H1 (cell line): ENCODE data around the gene FGF12. TPM values are rescaled to one million over a fixed set of nuclear protein-coding genes. Genes with fewer than 3 reads are reported as not detected.

Experiments
- CTCF ChIA-PET: fragments of 300-600 bp; sonication (Branson Sonifier 250); formaldehyde crosslinking; loops from one replicate; lab custom pipeline; 2021; ENCODE audit not compliant: partially characterized antibody; lab: Charles Lee
- POLR2A ChIA-PET: fragments of 300-600 bp; sonication (Branson Sonifier 250); formaldehyde crosslinking; loops from one replicate; lab custom pipeline; 2021; ENCODE audit warnings: inconsistent platforms; ENCODE audit not compliant: partially characterized antibody; lab: Charles Lee
- DNase-seq, 2 experiments: peaks; one replicate each; pipeline versions ENCODE4 v3.0.0 to v3.0.0-alpha.2; 2010 to 2022; ENCODE audit warnings: low spot score in 2 of 2, low read depth in 1 of 2, mixed read lengths in 1 of 2
- FAIRE-seq: peaks from 2 replicates; lab custom pipeline; 2011; peaks lifted over from hg19 to GRCh38; lab: Jason Lieb, UNC
- H2AFZ ChIP-seq: 2 replicates; pipeline ENCODE4 v1.8.1; 2012; ENCODE audit warnings: low read length, inconsistent platforms
- H2AK5ac ChIP-seq: 2 replicates; pipeline ENCODE4 v1.6.1; 2013; ENCODE audit warnings: low read depth, low read length
- H2BK120ac ChIP-seq: replicated peaks from 2 replicates; pipeline ENCODE3; 2013; ENCODE audit warnings: low read depth, low read length, inconsistent platforms
- H2BK12ac ChIP-seq: 2 replicates; pipeline ENCODE4 v1.6.1; 2013; ENCODE audit warnings: low read depth, low read length
- H2BK15ac ChIP-seq: 2 replicates; pipeline ENCODE4 v1.6.1; 2013; ENCODE audit warnings: low read length
- H2BK20ac ChIP-seq: 2 replicates; pipeline ENCODE4 v1.6.1; 2013; ENCODE audit warnings: low read length
- H2BK5ac ChIP-seq: 2 replicates; pipeline ENCODE4 v1.6.1; 2013; ENCODE audit warnings: low read depth, low read length
- H3K14ac ChIP-seq: 2 replicates; pipeline ENCODE4 v1.6.1; 2013; ENCODE audit warnings: inconsistent platforms; ENCODE audit not compliant: insufficient read length
- H3K18ac ChIP-seq: 2 replicates; pipeline ENCODE4 v1.6.1; 2013; ENCODE audit warnings: low read length; ENCODE audit errors: extremely low read depth
- H3K23ac ChIP-seq: 2 replicates; pipeline ENCODE4 v1.6.1; 2013; ENCODE audit warnings: inconsistent platforms; ENCODE audit not compliant: insufficient read length
- H3K23me2 ChIP-seq: 2 replicates; pipeline ENCODE4 v1.6.1; 2013; ENCODE audit warnings: low read depth, low read length
- H3K27ac ChIP-seq: 2 replicates; pipeline ENCODE4 v1.6.1; 2011; ENCODE audit warnings: low read depth, low read length, inconsistent platforms
- H3K27me3 ChIP-seq, 4 experiments: replicated peaks in 1 of 4; 1 replicate in 1 of 4; 2 replicates in 3 of 4; pipeline versions ENCODE4 v1.6.1 to v1.8.1; 2011 to 2013; ENCODE audit warnings: low read length in 3 of 4, mild to moderate bottlenecking in 3 of 4, inconsistent platforms in 2 of 4, mixed read lengths in 2 of 4, moderate library complexity in 1 of 4; ENCODE audit not compliant: control insufficient read depth in 3 of 4, insufficient read depth in 3 of 4; ENCODE audit errors: extremely low read depth in 1 of 4
- H3K36me3 ChIP-seq, 4 experiments: 2 replicates each; pipeline versions ENCODE4 v1.6.1 to v1.8.1; 2011 to 2013; ENCODE audit warnings: mild to moderate bottlenecking in 4 of 4, low read length in 3 of 4, moderate library complexity in 2 of 4, control low read depth in 1 of 4, inconsistent platforms in 1 of 4; ENCODE audit not compliant: insufficient read depth in 4 of 4, control insufficient read depth in 2 of 4
- H3K4ac ChIP-seq: replicated peaks from 2 replicates; pipeline ENCODE3; 2013; ENCODE audit warnings: low read length, low read depth, mixed read lengths, inconsistent platforms; ENCODE audit not compliant: insufficient read length
- H3K4me1 ChIP-seq, 4 experiments: replicated peaks in 1 of 4; 1 replicate in 1 of 4; 2 replicates in 3 of 4; pipeline versions ENCODE4 v1.6.1 to v1.8.1; 2011 to 2013; ENCODE audit warnings: low read length in 3 of 4, inconsistent platforms in 2 of 4, mixed read lengths in 1 of 4; ENCODE audit not compliant: insufficient read depth in 4 of 4, control insufficient read depth in 3 of 4
- H3K4me2 ChIP-seq, 2 experiments: 2 replicates each; pipeline versions ENCODE4 v1.6.1 to v1.8.1; 2011 to 2013; ENCODE audit warnings: low read depth in 2 of 2, low read length in 2 of 2, control low read depth in 1 of 2, inconsistent platforms in 1 of 2, mild to moderate bottlenecking in 1 of 2; ENCODE audit not compliant: insufficient read depth in 1 of 2
- H3K4me3 ChIP-seq, 4 experiments: fragments of 200-600, 300-600 bp in 1 of 4; sonication (generic), shearing (Covaris generic), sonication (Bioruptor Twin) in 1 of 4; 2 replicates each; pipeline versions ENCODE4 v1.5.1 to v1.8.1; 2011 to 2016; ENCODE audit warnings: low read length in 4 of 4, low read depth in 3 of 4, control low read depth in 2 of 4, inconsistent platforms in 2 of 4, mild to moderate bottlenecking in 2 of 4, mixed read lengths in 1 of 4, moderate library complexity in 1 of 4; ENCODE audit not compliant: insufficient read depth in 2 of 4; ENCODE audit errors: extremely low read depth in 1 of 4
- H3K56ac ChIP-seq: replicated peaks from 2 replicates; pipeline ENCODE3; 2013; ENCODE audit warnings: low read depth, mild to moderate bottlenecking, mixed read lengths, low read length, inconsistent platforms; ENCODE audit not compliant: insufficient read length
- H3K79me1 ChIP-seq: 2 replicates; pipeline ENCODE4 v1.6.1; 2013; ENCODE audit warnings: low read depth, low read length, control low read depth
- H3K79me2 ChIP-seq, 2 experiments: 2 replicates each; pipeline versions ENCODE4 v1.6.1 to v1.8.1; 2012 to 2013; ENCODE audit warnings: low read length in 2 of 2, mild to moderate bottlenecking in 2 of 2, inconsistent platforms in 1 of 2; ENCODE audit not compliant: insufficient read depth in 2 of 2, control insufficient read depth in 1 of 2
- H3K9ac ChIP-seq, 4 experiments: replicated peaks in 1 of 4; 1 replicate in 1 of 4; 2 replicates in 3 of 4; pipeline versions ENCODE4 v1.6.1 to v1.8.1; 2011 to 2013; ENCODE audit warnings: low read depth in 3 of 4, low read length in 3 of 4, control low read depth in 2 of 4, mild to moderate bottlenecking in 2 of 4, moderate library complexity in 2 of 4, inconsistent platforms in 1 of 4; ENCODE audit errors: extremely low read depth in 1 of 4
- H3K9me3 ChIP-seq, 2 experiments: 2 replicates each; pipeline versions ENCODE4 v1.6.1 to v1.8.1; 2012 to 2013; ENCODE audit warnings: mild to moderate bottlenecking in 2 of 2, moderate library complexity in 2 of 2, control low read depth in 1 of 2, inconsistent platforms in 1 of 2, low read depth in 1 of 2, low read length in 1 of 2, mixed read lengths in 1 of 2; ENCODE audit not compliant: insufficient read depth in 2 of 2
- H4K20me1 ChIP-seq, 2 experiments: replicated peaks in 1 of 2; 2 replicates each; pipeline versions ENCODE3 to v1.8.1; 2011 to 2013; ENCODE audit warnings: inconsistent platforms in 2 of 2, low read length in 2 of 2, mild to moderate bottlenecking in 1 of 2; ENCODE audit not compliant: insufficient read depth in 2 of 2, control insufficient read depth in 1 of 2
- H4K5ac ChIP-seq: 2 replicates; pipeline ENCODE4 v1.6.1; 2013; ENCODE audit warnings: low read length, low read depth, mixed read lengths, inconsistent platforms; ENCODE audit not compliant: insufficient read length
- H4K8ac ChIP-seq: 2 replicates; pipeline ENCODE4 v1.8.0; 2013; ENCODE audit warnings: mild to moderate bottlenecking, moderate library complexity, low read length, inconsistent platforms; ENCODE audit not compliant: insufficient read depth; ENCODE audit errors: extremely low read depth
- H4K91ac ChIP-seq: replicated peaks from 2 replicates; pipeline ENCODE3; 2013; ENCODE audit warnings: low read length, mixed read lengths, inconsistent platforms; ENCODE audit not compliant: insufficient read length
- ASH2L ChIP-seq: fragments of 200-600, 300-600 bp; sonication (generic); IDR thresholded peaks from one replicate; pipeline ENCODE4 v1.7.1; 2017; ENCODE audit warnings: low read length
- BRCA1 ChIP-seq: IDR thresholded peaks from 2 replicates; pipeline ENCODE4 v1.6.1; 2012; ENCODE audit warnings: low read depth, low read length, improper control_type of control experiment
- CHD1 ChIP-seq: IDR thresholded peaks from 2 replicates; pipeline ENCODE4 v1.6.1; 2012; ENCODE audit warnings: low read depth, low read length, improper control_type of control experiment
- FOSL1 ChIP-seq: IDR thresholded peaks from 2 replicates; pipeline ENCODE4 v1.6.1; 2011; ENCODE audit warnings: mild to moderate bottlenecking, low read depth, low read length, moderate library complexity; ENCODE audit not compliant: insufficient read depth
- JUN ChIP-seq: IDR thresholded peaks from 2 replicates; pipeline ENCODE4 v1.6.1; 2011; ENCODE audit warnings: low read depth, mild to moderate bottlenecking, improper control_type of control experiment, low read length
- KDM1A ChIP-seq: fragments of 200-600, 300-600 bp; sonication (generic); IDR thresholded peaks from 2 replicates; pipeline ENCODE4 v1.7.1; 2016; ENCODE audit warnings: mild to moderate bottlenecking, low read length, borderline replicate concordance
- RXRA ChIP-seq: IDR thresholded peaks from 2 replicates; pipeline ENCODE4 v1.6.1; 2011; ENCODE audit warnings: low read depth, mild to moderate bottlenecking, low read length, moderate library complexity; ENCODE audit not compliant: insufficient read depth
- WGBS, 2 experiments: shearing (Covaris generic) in 1 of 2; methylation state at CpG; one replicate each; pipeline versions ENCODE4 v1.1.6 to v1.1.7; 2013 to 2015; ENCODE audit warnings: low lambda C conversion rate in 2 of 2, mixed read lengths in 2 of 2, inconsistent platforms in 1 of 2, low coverage in 1 of 2, missing lambda C conversion rate in 1 of 2; ENCODE audit not compliant: insufficient replicate concordance in 2 of 2, insufficient coverage in 1 of 2, insufficient read length in 1 of 2; ENCODE audit errors: extremely low coverage in 1 of 2, missing lambda C conversion rate in 1 of 2; 5-methylcytosine and 5-hydroxymethylcytosine counted together
- polyA plus RNA-seq, 7 experiments: library from polyadenylated mRNA; depleted of rRNA in 3 of 7; stranded (reverse) in 5 of 7; unstranded in 2 of 7; fragments of >200 nt in 5 of 7; fragments of 200-250 nt in 2 of 7; gene quantifications; 1 replicate in 5 of 7; 2 replicates in 1 of 7; 4 replicates in 1 of 7; pipeline versions ENCODE4 v1.2.1 to v1.2.3, GENCODE V29; 2011 to 2013; ENCODE audit warnings: missing spikeins in 2 of 7, mixed read lengths in 2 of 7
- total RNA-seq: library from RNA; stranded (reverse); fragmentation: NEBNext Ultra II Directional; extraction: Animal tissue kit (Norgen Biotek cat#: 25700); gene quantifications from 2 replicates; pipeline ENCODE4 v1.2.1, GENCODE V29; 2021

The FGF12 gene
- total and polyA plus RNA-seq, 2 of the 8 experiments (the other 6 are each of a cell fraction or from before 2014, with no cell fraction given), result 4.1 to 16.6 TPM

DNA sequence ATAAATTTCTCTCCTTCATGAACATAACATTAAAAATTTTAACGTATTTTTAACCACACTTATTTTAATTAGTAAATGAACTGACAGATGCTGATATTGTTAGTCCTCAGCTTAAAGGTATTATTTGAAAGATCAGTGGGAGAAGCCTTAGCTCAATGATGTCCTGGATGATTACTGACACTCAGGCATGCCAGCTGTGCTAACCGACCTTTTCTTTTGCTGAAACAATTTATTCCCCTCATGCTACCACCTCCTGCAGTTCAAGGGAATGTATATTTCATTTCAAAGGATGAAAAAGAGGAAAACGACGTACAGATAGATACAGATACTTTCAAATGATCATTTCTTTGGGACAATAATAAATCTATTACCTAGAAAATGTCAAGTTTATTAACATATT is 620.8 kb downstream of the FGF12 start:
- H2BK5ac ChIP-seq, result no peak overlapping the region
- no peak overlapping the region for H3K4me3 ChIP-seq
- CTCF ChIA-PET, result no interaction called here
- no peak overlapping the region for H4K8ac ChIP-seq
- H3K23ac ChIP-seq, result no peak overlapping the region
- no peak overlapping the region for H3K56ac ChIP-seq
- POLR2A ChIA-PET, result no interaction called here
- H3K27ac ChIP-seq, result no peak overlapping the region
- no peak overlapping the region for H3K9ac ChIP-seq
- H2BK120ac ChIP-seq, result no peak overlapping the region
- H4K5ac ChIP-seq, result no peak overlapping the region
- H3K79me1 ChIP-seq, result no peaks in the 10 kb centered on the region
- H3K18ac ChIP-seq, result no peak overlapping the region
- no peaks in the 10 kb centered on the region for H3K9me3 ChIP-seq
- H3K27me3 ChIP-seq, result no peaks in the 10 kb centered on the region
- H4K20me1 ChIP-seq, result no peaks in the 10 kb centered on the region
- 66% methylated on average over 4 of the region's 4 CpGs; no CpG with 5 or more reads in 1 of the 2 experiments for WGBS, 2 experiments
- H2BK15ac ChIP-seq, result no peak overlapping the region
- no peak overlapping the region for H2AK5ac ChIP-seq
- H3K36me3 ChIP-seq, result no peaks in the 10 kb centered on the region
- H3K4ac ChIP-seq, result no peak overlapping the region
- H3K79me2 ChIP-seq, result no peaks in the 10 kb centered on the region
- H3K14ac ChIP-seq, result no peak overlapping the region
- no peak overlapping the region for H2AFZ ChIP-seq
- no peaks in the 10 kb centered on the region for H3K23me2 ChIP-seq
- no peak overlapping the region for H4K91ac ChIP-seq
- DNase-seq (no peak), FAIRE-seq (no peak)
- no peak overlapping the region for H2BK12ac ChIP-seq
- TF ChIP-seq JUN, result no peak
- TF ChIP-seq FOSL1, result no peak
- no peak for TF ChIP-seq BRCA1
- no peak for TF ChIP-seq RXRA
- no peak for TF ChIP-seq CHD1
- no peak for TF ChIP-seq ASH2L
- TF ChIP-seq KDM1A, result no peak
- H3K4me1 ChIP-seq, result peaks cover 0 to 5% (median 0%) of the 10 kb centered on the region in 4 experiments; a peak in 2 of 7 replicates
- no peak overlapping the region for H3K4me2 ChIP-seq
- H2BK20ac ChIP-seq, result no peak overlapping the region
